B cell (primary cell): Measurements from ENCODE around the gene TLE7.

Experiments used
- EZH2 ChIP-seq: IDR thresholded peaks from 2 replicates; pipeline ENCODE4 v1.6.1; 2012; ENCODE audit warnings: borderline replicate concordance, low read depth, mild to moderate bottlenecking, moderate library complexity, low read length; ENCODE audit not compliant: insufficient read depth, poor library complexity, severe bottlenecking
- TF ChIP-seq, protein P1 (sequence below): fragments of 200-600 bp; IDR thresholded peaks from one replicate; pipeline ENCODE4 v1.8.0; 2022; ENCODE audit warnings: antibody characterized with exemption, mild to moderate bottlenecking

DNA sequence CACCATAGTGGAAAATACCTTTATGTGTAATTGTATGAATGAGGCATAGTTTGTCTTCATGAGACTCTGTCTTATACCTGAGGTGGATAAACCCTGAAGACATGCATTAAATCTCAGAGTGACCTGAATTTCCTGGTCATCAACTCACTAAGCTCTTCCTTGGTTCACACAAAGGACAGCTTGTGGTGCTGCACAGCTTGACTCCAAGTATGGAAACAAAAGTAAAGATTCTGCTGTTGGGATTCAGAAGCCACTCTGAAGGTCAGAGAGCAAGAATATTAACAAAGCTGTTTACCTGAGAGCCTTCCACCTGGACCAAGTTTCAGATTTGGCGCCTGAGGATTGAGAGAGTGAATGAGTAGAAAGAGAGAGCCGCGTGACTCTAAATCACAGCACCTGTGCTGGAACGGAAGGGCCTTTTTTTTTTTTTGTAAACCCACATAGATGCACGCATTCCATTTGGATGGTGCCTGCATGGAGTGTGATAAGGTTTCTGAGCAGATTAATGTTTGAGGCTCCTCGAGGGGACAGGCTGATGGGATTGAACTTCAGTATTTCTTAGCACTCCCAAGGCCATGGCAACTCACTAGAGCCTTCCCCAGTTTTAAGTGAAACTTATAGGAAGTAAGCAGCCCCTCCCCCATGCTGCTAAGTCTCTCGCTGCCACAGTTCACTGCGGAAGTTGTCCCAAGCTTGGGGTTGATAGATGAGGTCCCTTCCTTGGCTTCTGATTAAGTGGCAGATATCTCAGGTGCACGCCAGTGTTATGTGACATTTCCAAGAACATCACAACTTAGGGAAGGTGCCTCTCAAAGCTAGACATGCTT lies 54.6 kb downstream of the TLE7 start:
- TF ChIP-seq, protein P1, sequence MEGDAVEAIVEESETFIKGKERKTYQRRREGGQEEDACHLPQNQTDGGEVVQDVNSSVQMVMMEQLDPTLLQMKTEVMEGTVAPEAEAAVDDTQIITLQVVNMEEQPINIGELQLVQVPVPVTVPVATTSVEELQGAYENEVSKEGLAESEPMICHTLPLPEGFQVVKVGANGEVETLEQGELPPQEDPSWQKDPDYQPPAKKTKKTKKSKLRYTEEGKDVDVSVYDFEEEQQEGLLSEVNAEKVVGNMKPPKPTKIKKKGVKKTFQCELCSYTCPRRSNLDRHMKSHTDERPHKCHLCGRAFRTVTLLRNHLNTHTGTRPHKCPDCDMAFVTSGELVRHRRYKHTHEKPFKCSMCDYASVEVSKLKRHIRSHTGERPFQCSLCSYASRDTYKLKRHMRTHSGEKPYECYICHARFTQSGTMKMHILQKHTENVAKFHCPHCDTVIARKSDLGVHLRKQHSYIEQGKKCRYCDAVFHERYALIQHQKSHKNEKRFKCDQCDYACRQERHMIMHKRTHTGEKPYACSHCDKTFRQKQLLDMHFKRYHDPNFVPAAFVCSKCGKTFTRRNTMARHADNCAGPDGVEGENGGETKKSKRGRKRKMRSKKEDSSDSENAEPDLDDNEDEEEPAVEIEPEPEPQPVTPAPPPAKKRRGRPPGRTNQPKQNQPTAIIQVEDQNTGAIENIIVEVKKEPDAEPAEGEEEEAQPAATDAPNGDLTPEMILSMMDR = no peak
- no peak for TF ChIP-seq EZH2
